Glomerular endothelial cell (primary cell): ENCODE data around the gene AGER. TPM values are rescaled to one million over a fixed set of nuclear protein-coding genes. Genes with fewer than 3 reads are reported as not detected.

Experiments used
- DNase-seq: peaks from one replicate; pipeline ENCODE4 v3.0.0-alpha.2; 2011; ENCODE audit warnings: low read depth, low spot score; ENCODE audit errors: extremely low read depth
- total RNA-seq: library from RNA; depleted of rRNA; stranded (reverse); fragments of >200 nt; gene quantifications from 2 replicates; pipeline ENCODE4 v1.2.3, GENCODE V29; 2015

Gene AGER
- total RNA-seq, 1 donor from 2014 or later, result 6.1 TPM

- no peak for DNase-seq
Measured at GRCh38 chr6:32174416-32174815, 9.6 kb downstream of the AGER start.

GRCh38 chr6:32173051-32173727, 10.9 kb downstream of the AGER start:
- no peak for DNase-seq

- DNase-seq, result no peak
Measured at GRCh38 chr6:32171234-32171633, 12.8 kb downstream of the AGER start.

- DNase-seq, result no peak
Measured at GRCh38 chr6:32170294-32170693, 13.8 kb downstream of the AGER start.

- DNase-seq, result no peak
Measured at GRCh38 chr6:32168807-32169591, 15.1 kb downstream of the AGER start.

GRCh38 chr6:32168350-32168749, 15.7 kb downstream of the AGER start:
- DNase-seq, result no peak

GRCh38 chr6:32167761-32168262, 16.2 kb downstream of the AGER start:
- DNase-seq, result no peak

- DNase-seq, result no peak
Measured at GRCh38 chr6:32167154-32167760, 16.8 kb downstream of the AGER start.

GRCh38 chr6:32166411-32167061, 17.5 kb downstream of the AGER start:
- no peak for DNase-seq

- no peak for DNase-seq
Measured at GRCh38 chr6:32164295-32164694, 19.8 kb downstream of the AGER start, which contains the start of gene EGFL8. Gene EGFL8, plus strand, starts transcription at chr6:32164595. Its CDS starts 1,571 bp downstream, at chr6:32166166.

- no peak for DNase-seq
Measured at GRCh38 chr6:32163559-32164258, 20.3 kb downstream of the AGER start.

GRCh38 chr6:32158052-32158451, 26.0 kb downstream of the AGER start:
- no peak for DNase-seq

GRCh38 chr6:32156891-32157290, 27.2 kb downstream of the AGER start:
- no peak for DNase-seq

- no peak for DNase-seq
Measured at GRCh38 chr6:32154514-32155161, 29.4 kb downstream of the AGER start.

- DNase-seq, result peak; percentile 72
Measured at GRCh38 chr6:32153564-32154513, 30.2 kb downstream of the AGER start, which contains the start of gene PPT2. Gene PPT2, plus strand, starts transcription at chr6:32154141. Its CDS starts 454 bp downstream, at chr6:32154595.

- no peak for DNase-seq
Measured at GRCh38 chr6:32152769-32153563, 31.1 kb downstream of the AGER start.

- DNase-seq, result no peak
Measured at GRCh38 chr6:32151863-32152768, 31.9 kb downstream of the AGER start, which contains the start of gene PRRT1. Gene PRRT1, minus strand, starts transcription at chr6:32151939. Its CDS starts 112 bp downstream, at chr6:32151827.
